Astrocyte of the spinal cord (primary cell): Measurements from ENCODE around the gene HYKK.

ENCODE experiments used
- DNase-seq: peaks from one replicate; pipeline ENCODE4 v3.0.0; 2011; ENCODE audit warnings: low read depth, low spot score
- H3K4me3 ChIP-seq: 2 replicates; pipeline ENCODE4 v1.5.1; 2011; ENCODE audit warnings: low read depth, mild to moderate bottlenecking, low read length, moderate library complexity
- in situ Hi-C: cut with HindIII; loops from 2 replicates; pipeline ENCODE4 v1.10.0; 2017; ENCODE audit warnings: low sequenced_read_pairs
- TF ChIP-seq, protein P1 (sequence below): IDR thresholded peaks from 2 replicates; pipeline ENCODE4 v1.5.1; 2012; ENCODE audit warnings: low read depth, mild to moderate bottlenecking, low read length, inconsistent platforms

The HYKK gene, protein sequence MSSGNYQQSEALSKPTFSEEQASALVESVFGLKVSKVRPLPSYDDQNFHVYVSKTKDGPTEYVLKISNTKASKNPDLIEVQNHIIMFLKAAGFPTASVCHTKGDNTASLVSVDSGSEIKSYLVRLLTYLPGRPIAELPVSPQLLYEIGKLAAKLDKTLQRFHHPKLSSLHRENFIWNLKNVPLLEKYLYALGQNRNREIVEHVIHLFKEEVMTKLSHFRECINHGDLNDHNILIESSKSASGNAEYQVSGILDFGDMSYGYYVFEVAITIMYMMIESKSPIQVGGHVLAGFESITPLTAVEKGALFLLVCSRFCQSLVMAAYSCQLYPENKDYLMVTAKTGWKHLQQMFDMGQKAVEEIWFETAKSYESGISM

DNA sequence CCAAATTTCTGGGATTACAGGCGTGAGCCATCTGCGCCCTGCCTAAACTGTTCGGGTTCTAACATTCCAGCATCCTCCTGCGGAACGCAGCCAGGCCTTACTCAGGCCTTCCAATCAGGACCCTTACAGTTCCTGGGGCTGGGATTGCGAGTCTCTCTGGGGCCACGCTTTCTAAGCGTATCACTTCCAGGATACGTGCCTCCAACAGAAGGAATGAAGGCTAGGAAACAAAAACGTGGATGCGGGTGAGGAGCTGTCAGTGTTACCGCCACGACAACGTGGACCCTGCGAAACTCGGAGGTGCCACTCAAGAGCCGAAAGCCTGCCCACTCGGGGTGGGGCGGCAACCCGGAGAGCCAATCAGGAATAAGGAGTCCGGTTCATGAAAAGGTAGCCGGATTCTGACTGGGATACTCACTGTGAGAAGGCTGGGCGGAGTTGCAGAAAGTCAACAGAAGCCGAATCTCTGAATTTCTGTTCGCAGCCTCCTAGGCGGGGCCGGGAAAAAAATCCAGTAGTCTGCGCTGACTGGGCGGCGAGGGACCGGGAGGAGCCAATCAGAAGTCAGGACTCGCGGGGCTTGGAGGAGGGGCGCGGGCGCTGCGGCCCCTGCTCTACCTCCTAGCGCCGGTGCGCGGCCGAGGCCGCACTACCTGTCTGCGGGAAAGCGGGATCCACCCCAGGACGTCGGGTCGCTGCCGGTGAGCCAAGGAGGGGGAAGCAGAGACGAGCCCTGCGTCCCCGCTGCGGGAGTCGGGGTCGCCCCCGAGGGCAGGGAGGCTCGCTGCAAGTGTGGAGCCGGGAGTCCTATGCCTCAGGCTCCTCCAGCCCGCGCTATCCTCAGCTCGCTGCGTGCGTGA is at the start of gene HYKK:
Gene HYKK, plus strand, starts transcription at position 607 of the 860 bp plus-strand sequence. CDS start 5,512 bp downstream, outside the sequence.
- DNase-seq: peak; percentile 98
- TF ChIP-seq, protein P1, sequence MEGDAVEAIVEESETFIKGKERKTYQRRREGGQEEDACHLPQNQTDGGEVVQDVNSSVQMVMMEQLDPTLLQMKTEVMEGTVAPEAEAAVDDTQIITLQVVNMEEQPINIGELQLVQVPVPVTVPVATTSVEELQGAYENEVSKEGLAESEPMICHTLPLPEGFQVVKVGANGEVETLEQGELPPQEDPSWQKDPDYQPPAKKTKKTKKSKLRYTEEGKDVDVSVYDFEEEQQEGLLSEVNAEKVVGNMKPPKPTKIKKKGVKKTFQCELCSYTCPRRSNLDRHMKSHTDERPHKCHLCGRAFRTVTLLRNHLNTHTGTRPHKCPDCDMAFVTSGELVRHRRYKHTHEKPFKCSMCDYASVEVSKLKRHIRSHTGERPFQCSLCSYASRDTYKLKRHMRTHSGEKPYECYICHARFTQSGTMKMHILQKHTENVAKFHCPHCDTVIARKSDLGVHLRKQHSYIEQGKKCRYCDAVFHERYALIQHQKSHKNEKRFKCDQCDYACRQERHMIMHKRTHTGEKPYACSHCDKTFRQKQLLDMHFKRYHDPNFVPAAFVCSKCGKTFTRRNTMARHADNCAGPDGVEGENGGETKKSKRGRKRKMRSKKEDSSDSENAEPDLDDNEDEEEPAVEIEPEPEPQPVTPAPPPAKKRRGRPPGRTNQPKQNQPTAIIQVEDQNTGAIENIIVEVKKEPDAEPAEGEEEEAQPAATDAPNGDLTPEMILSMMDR: peak; percentile 14
- peak within 1 kb of the TSS; percentile 88 for H3K4me3 ChIP-seq
- in situ Hi-C loops: no loop called here

DNA sequence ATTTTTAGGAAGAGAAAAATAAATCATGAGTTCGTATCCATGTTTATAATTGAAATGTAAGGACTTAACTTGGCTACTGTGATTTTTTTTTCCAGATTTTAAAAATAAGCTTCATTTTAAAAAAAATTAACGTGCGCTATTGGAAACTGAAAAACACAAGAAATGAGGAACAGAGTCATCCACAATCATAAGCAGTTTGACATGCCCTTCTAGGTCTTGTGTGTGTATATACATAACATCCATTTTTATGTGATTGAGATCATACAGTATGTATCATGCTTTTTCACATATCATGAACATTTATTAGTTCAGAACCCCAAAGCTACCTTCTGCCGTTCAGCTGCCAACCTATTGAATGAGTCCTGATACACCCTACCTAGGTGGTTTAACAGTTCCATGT is 46.6 kb upstream of the HYKK start:
- no peak for DNase-seq
- TF ChIP-seq, protein P1: no peak
- in situ Hi-C loops: no loop called here
- no peak overlapping the region for H3K4me3 ChIP-seq

DNA sequence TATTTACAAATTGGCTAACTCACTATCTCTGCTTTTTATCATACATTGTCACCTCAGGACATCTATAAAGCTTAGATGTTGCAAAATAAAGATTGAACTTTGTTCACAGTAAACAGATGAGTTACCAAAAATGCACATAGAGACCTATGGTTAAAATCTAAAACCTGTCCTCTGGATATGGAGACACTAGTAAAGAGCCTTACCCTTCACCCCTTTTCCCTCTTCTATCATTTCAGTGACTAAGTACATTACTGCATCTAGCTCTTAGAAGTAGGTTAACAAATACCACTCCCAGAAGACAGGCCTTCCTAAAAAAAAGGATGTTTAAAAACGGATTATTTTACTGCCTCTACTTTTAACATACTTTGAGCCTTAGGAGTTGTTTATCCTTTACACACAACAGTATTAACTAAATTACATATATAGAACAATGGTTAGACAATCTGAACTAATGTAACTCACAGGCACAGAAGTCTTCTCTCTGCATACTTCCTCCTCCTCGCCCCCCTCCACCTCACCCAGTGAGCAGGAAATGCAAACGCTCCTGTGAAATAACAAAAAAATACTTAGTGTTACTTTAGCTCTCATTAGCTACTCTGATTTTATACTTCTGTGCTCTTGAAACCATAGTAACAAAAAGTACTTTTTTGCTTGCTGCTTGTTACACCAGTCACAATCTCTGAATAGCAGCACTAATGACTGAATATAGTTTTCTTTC is 46.0 kb upstream of the HYKK start:
- H3K4me3 ChIP-seq: no peak overlapping the region
- DNase-seq: peak; percentile 13
- in situ Hi-C loops: no loop called here
- TF ChIP-seq, protein P1: no peak

DNA sequence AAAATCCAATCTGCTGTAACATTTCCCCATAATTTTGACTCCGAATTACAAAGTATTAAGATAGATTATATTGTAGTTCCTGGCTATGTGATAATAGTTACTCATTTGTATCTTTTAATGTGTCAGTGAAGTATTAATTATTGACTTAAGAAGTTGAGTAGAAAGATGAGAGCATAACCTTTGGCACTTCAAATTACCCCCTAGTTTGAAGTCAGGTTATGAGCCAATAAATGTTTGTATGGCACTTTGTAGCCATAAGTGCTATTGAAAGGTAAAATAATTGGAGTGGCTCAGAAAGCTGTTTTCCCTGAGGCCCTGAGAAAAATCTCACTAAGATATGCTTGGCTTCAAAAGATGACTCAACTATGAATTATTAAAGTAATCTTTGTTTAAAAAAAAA is 38.3 kb upstream of the HYKK start:
- DNase-seq: no peak
- in situ Hi-C loops: no loop called here
- TF ChIP-seq, protein P1: no peak

DNA sequence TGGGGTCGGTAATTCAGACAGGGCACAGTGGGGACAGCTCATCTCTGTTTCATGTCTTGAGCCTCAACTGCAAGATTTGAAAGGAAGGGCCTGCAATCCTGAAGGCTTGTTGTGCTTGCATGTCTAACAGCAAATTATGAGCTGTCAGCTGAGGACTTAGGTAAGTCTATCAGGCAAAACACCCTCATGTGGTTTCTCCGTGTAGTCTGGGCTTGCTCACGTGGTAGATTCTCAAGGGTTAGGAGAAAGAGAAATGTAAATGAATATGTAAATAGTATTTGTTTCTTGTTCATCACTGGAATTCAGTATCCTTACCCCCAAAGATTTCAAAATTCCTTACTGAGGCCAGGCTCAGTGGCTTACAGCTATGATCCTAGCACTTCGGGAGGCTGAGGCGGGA is 30.1 kb upstream of the HYKK start:
- DNase-seq: no peak
- no peak overlapping the region for H3K4me3 ChIP-seq
- TF ChIP-seq, protein P1: no peak
- in situ Hi-C loops: no loop called here

More for the DNA sequence above, 38.3 kb upstream of the HYKK start:
- no peak overlapping the region for H3K4me3 ChIP-seq

DNA sequence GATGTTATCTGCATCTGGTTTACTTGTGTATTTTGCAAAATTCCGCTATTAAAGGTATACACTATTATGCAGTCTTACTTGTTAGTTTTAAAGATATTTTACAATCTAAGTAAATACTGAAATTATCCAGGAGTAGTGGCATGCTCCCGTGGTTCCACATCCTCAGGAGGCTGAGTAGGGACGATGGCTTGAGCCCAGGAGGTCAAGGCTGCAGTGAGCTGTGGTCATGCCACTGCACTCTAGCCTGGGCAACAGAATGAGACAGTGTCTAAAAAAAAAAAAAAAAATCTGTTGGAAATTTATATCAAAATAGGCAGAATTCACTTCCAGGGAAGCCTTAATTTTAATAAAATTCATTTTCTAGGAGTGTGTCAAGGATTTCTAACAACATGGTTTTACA is 27.7 kb upstream of the HYKK start:
- TF ChIP-seq, protein P1: no peak
- in situ Hi-C loops: no loop called here
- H3K4me3 ChIP-seq: no peak overlapping the region
- no peak for DNase-seq
